Astrocyte of the spinal cord (primary cell): ENCODE results near the gene DOCK3.
"Not testable (repeated sequence)": the region's sequence is repeated elsewhere in the genome, so short reads cannot be mapped to it uniquely, and the experiment has no call there.

Experiments used
- DNase-seq: peaks from one replicate; pipeline ENCODE4 v3.0.0; 2011; ENCODE audit warnings: low read depth, low spot score
- H3K4me3 ChIP-seq: 2 replicates; pipeline ENCODE4 v1.5.1; 2011; ENCODE audit warnings: low read depth, mild to moderate bottlenecking, low read length, moderate library complexity
- CTCF ChIP-seq: IDR thresholded peaks from 2 replicates; pipeline ENCODE4 v1.5.1; 2012; ENCODE audit warnings: low read depth, mild to moderate bottlenecking, low read length, inconsistent platforms
- in situ Hi-C: cut with HindIII; loops from 2 replicates; pipeline ENCODE4 v1.10.0; 2017; ENCODE audit warnings: low sequenced_read_pairs

The DOCK3 gene

GRCh38 chr3:51163051-51163450, 488.3 kb downstream of the DOCK3 start:
- in situ Hi-C loops, result no loop called here
- DNase-seq, result peak; percentile 6
- H3K4me3 ChIP-seq, result no peak overlapping the region
- TF ChIP-seq CTCF, result no peak

DNA sequence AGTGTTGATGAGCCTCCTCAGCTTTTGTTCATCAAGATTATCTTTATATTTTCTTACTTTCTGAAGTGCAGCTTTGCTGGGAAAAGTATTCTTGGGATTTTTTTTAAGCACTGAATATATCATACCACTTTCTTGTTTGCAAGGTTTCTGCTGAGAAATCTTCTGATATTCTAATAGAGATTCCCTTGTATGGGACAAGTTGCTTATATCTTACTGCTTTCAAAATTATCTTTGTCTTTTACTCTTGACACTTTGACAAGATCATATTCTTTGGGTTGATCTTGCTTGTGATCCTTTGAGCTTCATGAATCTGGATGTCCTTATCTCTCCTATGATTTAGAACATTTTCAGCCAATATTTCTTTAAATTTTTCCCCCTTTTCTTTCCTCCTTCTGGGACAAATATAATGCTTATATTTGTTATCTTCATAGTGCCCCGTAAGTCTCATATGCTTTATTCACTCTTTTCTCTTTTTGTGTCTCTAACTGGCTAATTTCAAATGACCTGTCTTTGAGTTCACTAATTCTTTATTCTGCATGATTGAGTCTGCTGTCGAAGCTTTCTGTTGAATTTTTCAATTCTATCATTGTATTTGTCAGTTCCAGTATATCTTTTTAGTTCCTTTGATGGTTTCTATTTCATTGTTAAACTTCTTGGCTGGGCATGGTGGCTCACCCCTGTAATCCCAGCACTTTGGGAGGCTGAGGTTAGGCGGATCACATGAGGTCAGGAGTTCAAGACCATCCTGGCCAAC, 499.0 kb downstream of the DOCK3 start:
- DNase-seq, result no peak
- no peak overlapping the region for H3K4me3 ChIP-seq
- in situ Hi-C loops, result no loop called here
- TF ChIP-seq CTCF, result no peak

DNA sequence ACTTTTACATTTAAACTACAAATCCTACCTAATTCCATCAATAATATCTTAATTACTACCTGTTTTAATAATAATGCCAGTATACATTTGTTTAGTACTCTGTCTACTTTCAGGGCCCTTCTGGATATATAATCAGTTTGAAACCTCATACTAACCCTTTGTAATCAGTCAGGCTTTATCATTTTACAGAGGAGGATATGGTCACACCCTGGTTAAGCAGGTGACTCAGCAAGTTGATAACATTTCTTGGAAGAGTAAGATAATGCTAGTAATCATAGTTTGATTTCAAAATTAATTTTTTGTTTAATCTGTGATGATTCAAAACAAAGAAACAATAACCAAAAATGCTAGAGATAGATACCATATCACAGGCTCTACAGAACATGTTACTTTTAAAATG, 502.2 kb downstream of the DOCK3 start:
- no peak for DNase-seq
- in situ Hi-C loops, result no loop called here
- H3K4me3 ChIP-seq, result no peak overlapping the region
- no peak for TF ChIP-seq CTCF

GRCh38 chr3:51186446-51186845, 511.7 kb downstream of the DOCK3 start:
- DNase-seq, H3K4me3 ChIP-seq, in situ Hi-C loops: not testable (repeated sequence)

GRCh38 chr3:51190199-51190598, 515.5 kb downstream of the DOCK3 start:
- in situ Hi-C loops, result no loop called here
- no peak overlapping the region for H3K4me3 ChIP-seq
- no peak for TF ChIP-seq CTCF
- DNase-seq, result no peak

DNA sequence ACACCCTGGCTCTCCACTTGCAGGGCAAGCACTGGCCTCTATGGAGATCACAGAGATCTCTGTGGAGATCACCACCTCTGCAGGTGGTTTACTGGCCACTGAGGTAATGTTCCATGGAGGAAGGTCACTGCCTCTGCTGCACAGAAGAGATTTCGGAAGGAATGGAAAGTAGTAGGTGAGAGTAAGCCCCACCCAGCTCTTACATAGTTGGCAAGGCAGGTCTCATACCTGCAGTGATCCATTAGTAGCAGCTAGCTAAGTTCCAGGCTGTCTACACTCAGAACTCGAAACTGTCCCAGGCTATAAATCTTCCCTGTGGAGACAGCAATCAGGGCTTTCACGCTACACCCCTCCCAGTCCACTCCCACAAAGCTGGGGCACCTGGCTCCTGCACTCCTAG, 516.1 kb downstream of the DOCK3 start:
- DNase-seq, result no peak
- H3K4me3 ChIP-seq, result no peak overlapping the region
- TF ChIP-seq CTCF, result no peak
- in situ Hi-C loops, result no loop called here

DNA sequence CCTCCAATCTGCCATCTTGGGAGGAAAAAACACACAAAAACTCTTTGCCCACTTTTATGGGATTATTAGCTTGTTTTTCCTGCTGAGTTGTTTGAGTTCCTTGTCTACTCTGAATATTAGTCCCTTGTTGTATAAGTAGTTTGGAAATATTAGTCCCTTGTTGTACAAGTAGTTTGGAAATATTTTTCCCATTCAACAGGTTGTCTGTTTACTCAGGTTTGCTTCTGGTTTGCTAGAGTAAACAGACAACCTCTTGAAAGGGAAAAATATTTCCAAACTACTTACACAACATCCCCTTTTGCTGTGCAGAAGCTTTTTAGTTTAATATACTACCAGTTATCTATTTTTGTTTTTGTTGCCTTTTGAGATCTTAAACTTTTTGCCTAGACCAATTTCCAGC, 517.0 kb downstream of the DOCK3 start:
- in situ Hi-C loops, result no loop called here
- DNase-seq, result no peak
- no peak overlapping the region for H3K4me3 ChIP-seq
- no peak for TF ChIP-seq CTCF
